ENCODE measurements around the gene TRMT10B. TPM values are rescaled to one million over a fixed set of nuclear protein-coding genes. Genes with fewer than 3 reads are reported as not detected.
"Not testable (repeated sequence)": the region's sequence is repeated elsewhere in the genome, so short reads cannot be mapped to it uniquely, and the experiment has no call there.

TRMT10B gene
- polyA plus RNA-seq, 6 donors from 2014 or later = 13.3 to 21.6 (median 17.1) TPM

DNA sequence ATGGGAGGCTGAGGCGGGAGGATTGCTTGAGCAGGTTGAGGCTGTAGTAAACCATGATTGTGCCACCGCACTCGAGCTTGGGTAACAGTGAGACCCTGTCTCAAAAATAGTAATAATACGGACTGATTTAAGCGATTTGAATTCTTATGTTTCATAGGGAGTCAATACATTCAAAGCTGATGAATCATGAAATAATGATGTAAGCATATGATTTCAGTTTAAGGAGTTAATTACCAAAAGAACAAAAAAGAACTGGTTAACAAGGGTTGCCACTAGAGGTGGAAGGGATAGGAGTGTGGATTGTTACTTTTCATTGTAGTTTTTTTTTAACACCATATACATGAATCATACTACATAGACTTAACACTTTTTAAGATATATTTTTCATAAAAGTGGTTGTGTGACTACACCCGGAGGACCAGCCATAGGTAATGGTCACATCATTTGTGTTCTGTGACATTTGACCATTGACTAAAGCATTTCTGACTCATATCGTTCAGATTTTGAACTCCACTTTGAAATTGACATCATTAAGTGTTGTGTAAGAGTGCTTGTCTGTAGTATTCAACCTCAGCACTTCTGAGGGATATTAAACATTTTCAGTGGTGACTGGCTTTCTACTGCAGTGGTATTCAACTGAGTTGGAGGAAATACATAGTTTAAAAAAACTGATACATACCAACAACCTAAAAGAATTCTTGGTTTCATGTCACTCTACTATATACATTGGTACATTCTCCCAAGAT, 7.0 kb downstream of the TRMT10B start:
- H3K9me3 Mint-ChIP-seq = peaks cover 0 to 2% (median 0%) of the 10 kb centered on the region in 7 donors
- H3K4me3 Mint-ChIP-seq = no peak overlapping the region

DNA sequence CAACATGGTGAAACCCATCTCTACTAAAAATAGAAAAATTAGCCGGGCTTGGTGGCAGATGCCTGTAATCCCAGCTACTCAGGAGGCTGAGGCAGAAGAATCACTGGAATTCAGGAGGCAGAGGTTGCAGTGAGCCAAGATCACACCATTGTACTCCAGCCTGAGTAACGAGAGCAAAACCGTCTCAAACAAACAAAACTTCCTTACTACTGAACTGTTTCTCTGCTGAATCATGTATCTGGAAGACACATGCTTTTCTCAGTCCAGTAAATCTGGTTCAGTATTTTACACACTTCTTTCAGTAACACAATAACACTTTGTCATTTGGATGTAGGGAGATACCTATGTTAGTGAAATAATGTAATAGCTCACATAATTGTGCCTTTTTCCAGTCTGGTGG, 7.9 kb downstream of the TRMT10B start:
- Mint-ChIP-seq H3K27me3 (no peaks in the 10 kb centered on the region), H3K36me3 (peaks cover 6 to 8% of the 10 kb centered on the region in 2 donors), H3K4me1 (peaks cover 0 to 3% (median 0%) of the 10 kb centered on the region in 3 donors), H3K9me3 (peaks cover 0 to 2% (median 0%) of the 10 kb centered on the region in 7 donors), H3K4me3 (no peak overlapping the region), H3K27ac (peak overlapping the region in 2 of 6 donors; percentile 35 to 76)
- DNase-seq (no peak), ATAC-seq (ENCODE audit: low read depth in 2 of 2) (no peak)

More for the DNA sequence above, 7.0 kb downstream of the TRMT10B start:
- Mint-ChIP-seq H3K36me3 (peaks cover 6 to 8% of the 10 kb centered on the region in 2 donors), H3K27ac (peak overlapping the region in 1 of 6 donors; percentile 62), H3K27me3 (no peaks in the 10 kb centered on the region), H3K4me1 (peaks cover 4 to 9% (median 4%) of the 10 kb centered on the region in 3 donors)
- ATAC-seq (ENCODE audit: low read depth in 2 of 2) = no peak
- no peak for DNase-seq

DNA sequence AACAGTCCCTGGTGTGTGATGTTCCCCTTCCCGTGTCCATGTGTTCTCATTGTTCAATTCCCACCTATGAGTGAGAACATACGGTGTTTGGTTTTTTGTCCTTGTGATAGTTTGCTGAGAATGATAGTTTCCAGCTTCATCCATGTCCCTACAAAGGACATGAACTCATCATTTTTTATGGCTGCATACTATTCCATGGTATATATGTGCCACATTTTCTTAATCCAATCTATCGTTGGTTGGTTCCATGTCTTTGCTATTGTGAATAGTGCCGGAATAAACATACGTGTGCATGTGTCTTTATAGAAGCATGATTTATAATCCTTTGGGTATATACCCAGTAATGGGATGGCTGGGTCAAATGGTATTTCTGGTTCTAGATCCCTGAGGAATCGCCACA, 11.7 kb downstream of the TRMT10B start:
- not testable (repeated sequence) for H3K4me1 Mint-ChIP-seq; H3K4me3 Mint-ChIP-seq; H3K27me3 Mint-ChIP-seq; DNase-seq; H3K27ac Mint-ChIP-seq; ATAC-seq (ENCODE audit: low read depth in 2 of 2); H3K9me3 Mint-ChIP-seq
- peaks cover 6 to 16% of the 10 kb centered on the region in 2 donors for H3K36me3 Mint-ChIP-seq

DNA sequence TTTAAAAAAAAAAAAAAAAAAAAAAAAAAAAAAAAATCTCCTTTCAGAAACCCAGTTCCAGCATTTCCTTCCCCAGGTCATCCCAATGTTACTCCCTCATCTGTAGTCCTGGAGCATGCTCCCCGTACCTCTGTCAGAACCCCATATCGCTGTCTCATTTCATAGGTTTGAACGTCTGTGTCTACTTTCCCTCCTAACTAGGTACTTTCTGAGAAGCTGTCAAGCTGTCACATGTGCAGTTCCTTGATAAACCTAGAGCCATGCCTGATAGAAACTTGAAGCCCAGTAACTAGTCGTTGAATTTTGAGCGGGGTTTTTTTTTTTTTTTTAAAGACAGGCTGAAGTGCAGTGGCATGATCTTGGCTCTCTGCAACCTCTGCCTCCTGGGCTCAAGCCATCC, 15.7 kb downstream of the TRMT10B start:
- Mint-ChIP-seq H3K9me3 (peaks cover 0 to 2% (median 0%) of the 10 kb centered on the region in 7 donors), H3K36me3 (peaks cover 0 to 8% of the 10 kb centered on the region in 2 donors), H3K27me3 (no peaks in the 10 kb centered on the region), H3K4me1 (peaks cover 0 to 4% (median 0%) of the 10 kb centered on the region in 3 donors), H3K27ac (peak overlapping the region in 1 of 6 donors; percentile 30), H3K4me3 (no peak overlapping the region)
- DNase-seq (no peak), ATAC-seq (ENCODE audit: low read depth in 2 of 2) (no peak)

DNA sequence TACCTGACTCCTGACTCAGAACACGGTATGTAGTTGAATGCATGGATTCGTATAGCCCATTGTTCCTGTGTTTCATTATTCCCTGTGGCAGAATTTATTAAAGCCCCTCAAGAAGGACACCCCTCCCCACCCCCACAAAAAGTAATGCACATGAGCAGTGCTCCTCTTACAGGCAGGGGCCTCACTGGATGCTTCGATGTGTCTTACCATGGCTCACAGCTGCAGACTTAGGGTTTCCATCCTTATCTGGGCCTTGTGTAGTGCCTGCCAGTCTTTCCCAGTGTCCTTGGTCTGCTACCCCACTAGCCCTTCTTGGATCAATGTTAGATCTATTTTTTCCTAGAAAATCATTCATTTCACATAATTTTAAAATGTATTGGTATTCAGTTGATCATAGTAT, 16.4 kb downstream of the TRMT10B start:
- peaks cover 0 to 2% (median 0%) of the 10 kb centered on the region in 7 donors for H3K9me3 Mint-ChIP-seq
- peak overlapping the region in 2 of 6 donors; percentile 49 to 59 for H3K27ac Mint-ChIP-seq
- DNase-seq (no peak), ATAC-seq (ENCODE audit: low read depth in 2 of 2) (no peak)
- H3K4me3 Mint-ChIP-seq = no peak overlapping the region
- H3K36me3 Mint-ChIP-seq = peaks cover 0 to 8% of the 10 kb centered on the region in 2 donors
- peaks cover 0 to 4% (median 0%) of the 10 kb centered on the region in 3 donors for H3K4me1 Mint-ChIP-seq
- H3K27me3 Mint-ChIP-seq = no peaks in the 10 kb centered on the region

DNA sequence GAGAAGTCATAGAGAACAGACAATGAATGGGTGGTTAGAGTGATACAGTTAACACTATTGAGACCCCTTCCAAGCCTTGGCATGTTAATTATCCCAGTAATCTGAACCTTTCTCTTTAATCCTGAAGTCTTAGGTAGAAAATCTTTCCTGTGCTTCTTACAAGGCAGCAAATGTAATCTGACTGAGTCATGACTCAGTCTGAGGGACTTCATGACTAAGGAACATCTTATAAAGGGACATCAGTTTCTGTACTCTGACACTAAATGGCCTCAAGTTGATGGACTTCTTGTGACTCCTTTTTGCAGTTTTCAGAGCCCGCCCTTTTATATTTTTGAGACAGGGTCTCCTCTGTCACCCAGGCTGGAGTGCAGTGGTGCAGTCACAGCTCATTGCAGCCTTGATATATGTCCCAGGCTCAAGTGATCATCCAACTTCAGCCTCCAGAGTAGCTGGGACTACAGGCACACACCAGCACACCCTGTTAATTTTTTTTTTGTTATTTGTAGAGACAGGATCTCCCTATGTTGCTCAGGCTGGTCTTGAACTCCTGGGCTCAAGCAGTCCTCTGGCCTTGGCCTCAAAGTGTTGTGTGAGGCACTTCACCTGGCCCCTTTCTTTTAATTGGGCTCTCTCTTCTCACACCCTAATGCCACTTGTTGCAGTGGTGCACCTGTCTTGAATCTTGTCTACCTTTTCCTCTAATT, 21.8 kb downstream of the TRMT10B start:
- DNase-seq (no peak), ATAC-seq (ENCODE audit: low read depth in 2 of 2) (no peak)
- H3K27me3 Mint-ChIP-seq = no peaks in the 10 kb centered on the region
- peaks cover 4 to 15% of the 10 kb centered on the region in 2 donors for H3K36me3 Mint-ChIP-seq
- no peak overlapping the region for H3K4me3 Mint-ChIP-seq
- H3K4me1 Mint-ChIP-seq = peaks cover 0 to 9% (median 8%) of the 10 kb centered on the region in 3 donors
- no peaks in the 10 kb centered on the region for H3K9me3 Mint-ChIP-seq
- no peak overlapping the region for H3K27ac Mint-ChIP-seq

DNA sequence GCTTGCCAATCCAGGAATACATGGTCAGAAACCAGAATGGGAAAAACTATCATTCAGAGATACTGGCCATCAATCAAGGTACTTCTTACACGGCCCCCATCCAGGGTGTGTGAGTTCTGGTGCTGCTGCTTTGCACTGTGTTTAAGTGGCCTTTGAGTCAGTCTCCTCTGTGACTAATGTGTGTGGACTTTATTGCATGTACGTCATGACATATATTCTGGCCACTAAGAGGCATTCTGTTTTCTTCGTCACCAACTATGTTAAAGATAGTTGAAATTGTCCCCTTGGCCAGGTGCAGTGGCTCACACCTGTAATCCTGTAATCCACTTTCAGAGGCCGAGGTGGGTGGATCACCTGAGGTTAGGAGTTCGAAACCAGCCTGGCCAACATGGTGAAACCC, 22.7 kb downstream of the TRMT10B start:
- Mint-ChIP-seq H3K36me3 (peaks cover 7 to 15% of the 10 kb centered on the region in 2 donors), H3K4me1 (peaks cover 0 to 9% (median 8%) of the 10 kb centered on the region in 3 donors), H3K9me3 (no peaks in the 10 kb centered on the region), H3K27me3 (no peaks in the 10 kb centered on the region), H3K4me3 (no peak overlapping the region), H3K27ac (no peak overlapping the region)
- DNase-seq = no peak
- ATAC-seq (ENCODE audit: low read depth in 2 of 2) = no peak

DNA sequence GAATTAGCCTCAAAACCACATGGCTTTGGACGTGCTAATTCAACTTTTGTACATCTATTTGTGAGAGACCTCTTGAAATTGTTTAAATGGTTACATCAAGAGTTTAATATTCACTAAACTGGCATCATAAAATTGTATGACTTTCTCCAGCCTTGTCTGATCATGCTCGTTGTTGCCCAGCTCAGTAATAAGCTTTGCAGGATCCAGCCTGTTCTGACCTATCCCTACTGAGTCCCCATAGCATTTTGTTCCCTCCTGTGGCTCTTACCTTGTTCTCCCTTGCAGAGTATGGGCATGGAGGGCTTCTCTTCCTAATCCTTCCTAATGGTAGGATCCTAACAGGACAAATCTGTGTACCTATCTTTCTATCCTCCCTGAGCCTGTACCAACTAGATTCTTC, 24.9 kb downstream of the TRMT10B start:
- Mint-ChIP-seq H3K4me1 (peaks cover 12 to 18% (median 15%) of the 10 kb centered on the region in 3 donors), H3K27me3 (no peaks in the 10 kb centered on the region), H3K9me3 (no peaks in the 10 kb centered on the region), H3K36me3 (peaks cover 8 to 33% of the 10 kb centered on the region in 2 donors), H3K27ac (peak overlapping the region in 2 of 6 donors; percentile 70 to 79), H3K4me3 (peak overlapping the region in 1 of 8 donors; percentile 9)
- DNase-seq (no peak), ATAC-seq (ENCODE audit: low read depth in 2 of 2) (no peak)

DNA sequence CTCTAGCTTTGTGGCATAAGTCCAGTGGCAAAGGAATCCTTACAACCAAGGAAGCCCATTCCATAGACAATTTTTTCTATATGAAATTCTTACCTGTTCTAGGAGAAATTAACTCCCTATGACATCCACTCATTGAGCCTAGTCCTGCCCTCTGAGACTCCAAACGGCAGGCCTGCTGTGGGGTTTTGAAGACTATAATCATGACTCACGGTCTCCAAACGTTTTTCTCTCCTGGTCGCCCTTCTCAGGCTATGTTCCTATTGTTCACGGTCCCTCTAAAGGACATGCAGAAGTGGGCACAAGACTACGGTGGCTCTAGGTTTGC, 30.6 kb downstream of the TRMT10B start:
- Mint-ChIP-seq H3K4me1 (peaks cover 18 to 32% (median 25%) of the 10 kb centered on the region in 3 donors), H3K27ac (peak overlapping the region in 5 of 6 donors; percentile 81 to 99 (median 95)), H3K36me3 (peaks cover 4 to 18% of the 10 kb centered on the region in 2 donors), H3K9me3 (no peaks in the 10 kb centered on the region), H3K27me3 (peaks cover 0 to 12% (median 3%) of the 10 kb centered on the region in 3 donors), H3K4me3 (peak overlapping the region; percentile 96 to 100 (median 98))
- no peak for ATAC-seq (ENCODE audit: low read depth in 2 of 2)
- DNase-seq = no peak

DNA sequence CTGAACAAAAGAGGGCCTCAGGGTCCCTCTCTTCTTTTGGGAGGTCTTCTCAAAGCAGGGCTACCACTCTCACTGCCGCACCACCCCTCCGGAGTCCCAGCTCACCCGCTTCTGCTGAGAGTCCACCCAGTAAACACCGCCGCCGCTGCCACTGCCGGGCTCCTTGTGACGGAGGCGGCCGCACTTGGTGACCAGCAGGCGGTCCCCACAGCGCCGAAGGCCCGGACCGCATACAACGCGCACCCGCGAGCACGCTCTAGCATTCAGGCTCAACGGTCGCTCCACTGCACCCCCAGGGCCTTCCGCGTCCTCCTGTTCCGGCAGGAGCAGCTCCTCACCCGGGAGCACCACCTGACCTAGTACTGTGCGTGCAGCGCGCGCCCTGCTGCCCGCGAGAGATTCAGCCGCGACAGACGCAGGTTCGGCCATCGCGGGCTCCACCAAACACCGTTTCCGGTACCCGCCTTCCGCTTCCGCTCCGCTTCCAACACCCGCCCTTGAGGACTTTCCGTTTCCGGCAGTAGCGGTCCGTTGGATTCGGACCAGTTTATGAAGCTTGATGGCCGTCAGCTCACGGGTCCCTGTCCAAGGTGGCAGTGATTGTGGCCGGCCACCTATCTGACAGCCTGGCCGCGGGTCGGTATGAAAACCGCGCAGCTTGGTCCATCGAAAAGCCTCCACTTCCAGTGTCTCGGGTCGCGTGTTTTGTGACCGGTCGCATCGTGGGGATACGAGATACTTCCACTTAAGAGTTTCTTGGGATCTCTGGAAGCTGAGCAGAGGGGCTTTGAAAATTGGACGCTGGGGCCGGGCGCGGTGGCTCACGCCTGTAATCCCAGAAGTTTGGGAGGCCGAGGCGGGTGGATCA, 31.2 kb downstream of the TRMT10B start, which contains the start of gene EXOSC3:
TSS of gene EXOSC3 (minus strand) at position 449 of the 868 bp plus-strand sequence. CDS start at position 429, 20 bp downstream.
- H3K36me3 Mint-ChIP-seq = peaks cover 4 to 18% of the 10 kb centered on the region in 2 donors
- H3K27me3 Mint-ChIP-seq = peaks cover 0 to 12% (median 3%) of the 10 kb centered on the region in 3 donors
- peak within 1 kb of the TSS; percentile 93 to 99 (median 96) for H3K27ac Mint-ChIP-seq
- no peaks in the 10 kb centered on the region for H3K9me3 Mint-ChIP-seq
- peaks cover 18 to 31% (median 25%) of the 10 kb centered on the region in 3 donors for H3K4me1 Mint-ChIP-seq
- peak within 1 kb of the TSS; percentile 96 to 100 (median 98) for H3K4me3 Mint-ChIP-seq
- DNase-seq (peak; percentile 81), ATAC-seq (ENCODE audit: low read depth in 2 of 2) (peak; percentile 93 to 95)

DNA sequence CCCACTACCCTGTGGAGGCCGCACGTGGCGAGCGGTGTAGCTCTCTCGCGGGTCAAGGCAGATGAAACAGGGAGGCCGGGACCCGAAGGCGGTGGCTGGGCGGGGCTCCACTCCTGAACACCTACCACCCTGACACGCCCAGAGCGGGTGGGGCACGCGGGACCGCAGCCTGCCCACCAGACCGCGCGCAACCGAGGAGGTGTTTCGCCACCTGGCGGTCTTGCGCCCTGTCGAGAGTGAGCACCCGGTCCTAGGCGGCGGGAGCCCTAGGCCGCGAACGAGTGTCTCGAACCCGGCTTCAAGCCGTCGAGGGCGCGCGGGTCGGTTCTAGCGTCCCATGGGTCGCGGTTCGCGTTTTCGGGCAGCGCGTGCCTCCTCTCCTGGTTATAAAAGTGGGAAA, 33.5 kb downstream of the TRMT10B start:
- Mint-ChIP-seq H3K36me3 (peaks cover 0 to 14% of the 10 kb centered on the region in 2 donors), H3K4me1 (peaks cover 18 to 31% (median 23%) of the 10 kb centered on the region in 3 donors), H3K27ac (no peak overlapping the region), H3K9me3 (peaks cover 0 to 3% (median 0%) of the 10 kb centered on the region in 7 donors), H3K27me3 (peaks cover 3 to 17% (median 7%) of the 10 kb centered on the region in 3 donors), H3K4me3 (peak overlapping the region in 2 of 8 donors; percentile 29 to 78)
- DNase-seq = no peak
- no peak for ATAC-seq (ENCODE audit: low read depth in 2 of 2)

DNA sequence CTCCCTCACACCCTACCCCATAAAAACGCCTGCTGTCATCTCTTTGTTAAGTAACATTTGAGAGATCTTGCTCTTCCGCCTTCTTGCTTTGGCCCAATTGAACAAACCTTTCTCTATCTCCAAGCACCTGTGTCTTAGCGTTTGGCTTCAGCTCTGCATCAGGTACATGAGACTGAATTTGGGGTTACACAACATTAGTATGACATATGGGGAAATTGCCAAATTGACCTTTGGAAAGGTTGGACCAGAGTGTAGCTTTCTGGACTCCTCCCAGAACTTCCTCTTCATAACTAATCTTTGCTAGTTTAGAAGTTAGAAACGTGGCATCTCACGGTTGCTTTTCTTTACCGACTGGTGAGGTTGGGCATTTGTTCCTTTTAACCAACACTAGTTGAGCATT, 34.7 kb downstream of the TRMT10B start:
- H3K27ac Mint-ChIP-seq = peak overlapping the region in 1 of 6 donors; percentile 5
- H3K4me3 Mint-ChIP-seq = peak overlapping the region in 3 of 8 donors; percentile 17 to 78 (median 26)
- H3K4me1 Mint-ChIP-seq = peaks cover 12 to 23% (median 13%) of the 10 kb centered on the region in 3 donors
- H3K9me3 Mint-ChIP-seq = peaks cover 0 to 3% (median 0%) of the 10 kb centered on the region in 7 donors
- ATAC-seq (ENCODE audit: low read depth in 2 of 2) (no peak), DNase-seq (no peak)
- peaks cover 0 to 1% of the 10 kb centered on the region in 2 donors for H3K36me3 Mint-ChIP-seq
- H3K27me3 Mint-ChIP-seq = peaks cover 3 to 17% (median 7%) of the 10 kb centered on the region in 3 donors
